ENCODE data around the gene CASS4. TPM values are rescaled to one million over a fixed set of nuclear protein-coding genes. Genes with fewer than 3 reads are reported as not detected.

Gene CASS4
- total RNA-seq, 1 donor from 2014 or later, result 0.74 TPM

GRCh38 chr20:56424931-56425330, 12.9 kb downstream of the CASS4 start:
- Histone ChIP-seq H3K9me3 (no peaks in the 10 kb centered on the region), H3K36me3 (no peaks in the 10 kb centered on the region), H3K4me1 (no peaks in the 10 kb centered on the region), H3K27ac (no peak overlapping the region), H3K27me3 (no peaks in the 10 kb centered on the region), H3K4me3 (no peak overlapping the region)
- TF ChIP-seq POLR2AphosphoS5 (IDR thresholded peaks at IDR 0.05; ENCODE audit: insufficient read depth in 1 of 2, low read depth in 1 of 2), result no peak
- no peak for TF ChIP-seq CTCF (IDR thresholded peaks at IDR 0.05)
- TF ChIP-seq POLR2A (IDR thresholded peaks at IDR 0.05), result no peak
- intact Hi-C loops (cut with DNase I), result no loop called here
- DNase-seq (ENCODE audit: extremely low spot score in 2 of 2), result peak in 1 of 2 donors; percentile 60

- TF ChIP-seq POLR2A (IDR thresholded peaks at IDR 0.05) (no peak), CTCF (IDR thresholded peaks at IDR 0.05) (no peak), POLR2AphosphoS5 (IDR thresholded peaks at IDR 0.05; ENCODE audit: insufficient read depth in 1 of 2, low read depth in 1 of 2) (no peak)
- Histone ChIP-seq H3K9me3 (no peaks in the 10 kb centered on the region), H3K36me3 (no peaks in the 10 kb centered on the region), H3K27me3 (no peaks in the 10 kb centered on the region), H3K27ac (no peak overlapping the region), H3K4me3 (no peak overlapping the region), H3K4me1 (no peaks in the 10 kb centered on the region)
- intact Hi-C loops (cut with DNase I), result no loop called here
- DNase-seq (ENCODE audit: extremely low spot score in 2 of 2), result peak in 1 of 2 donors; percentile 40
Observed at GRCh38 chr20:56426026-56426425, 14.0 kb downstream of the CASS4 start.

- intact Hi-C loops (cut with DNase I), result no loop called here
- DNase-seq (ENCODE audit: extremely low spot score in 2 of 2), result peak in 1 of 2 donors; percentile 5
- no peaks in the 10 kb centered on the region for H3K36me3 ChIP-seq
- TF ChIP-seq POLR2A (IDR thresholded peaks at IDR 0.05), result no peak
- no peak for TF ChIP-seq POLR2AphosphoS5 (IDR thresholded peaks at IDR 0.05; ENCODE audit: insufficient read depth in 1 of 2, low read depth in 1 of 2)
- no peak for TF ChIP-seq CTCF (IDR thresholded peaks at IDR 0.05)
- no peak overlapping the region for H3K4me3 ChIP-seq
- H3K4me1 ChIP-seq, result no peaks in the 10 kb centered on the region
- H3K27ac ChIP-seq, result no peak overlapping the region
- H3K9me3 ChIP-seq, result no peaks in the 10 kb centered on the region
- no peaks in the 10 kb centered on the region for H3K27me3 ChIP-seq
Observed at GRCh38 chr20:56426926-56427325, 14.9 kb downstream of the CASS4 start.

- Histone ChIP-seq H3K36me3 (no peaks in the 10 kb centered on the region), H3K27ac (no peak overlapping the region), H3K4me3 (no peak overlapping the region), H3K4me1 (no peaks in the 10 kb centered on the region), H3K9me3 (no peaks in the 10 kb centered on the region), H3K27me3 (no peaks in the 10 kb centered on the region)
- intact Hi-C loops (cut with DNase I), result no loop called here
- TF ChIP-seq CTCF (IDR thresholded peaks at IDR 0.05) (no peak), POLR2AphosphoS5 (IDR thresholded peaks at IDR 0.05; ENCODE audit: insufficient read depth in 1 of 2, low read depth in 1 of 2) (no peak), POLR2A (IDR thresholded peaks at IDR 0.05) (no peak)
- no peak for DNase-seq (ENCODE audit: extremely low spot score in 2 of 2)
Observed at GRCh38 chr20:56427797-56428196, 15.7 kb downstream of the CASS4 start.

- Histone ChIP-seq H3K4me1 (no peaks in the 10 kb centered on the region), H3K9me3 (no peaks in the 10 kb centered on the region), H3K36me3 (no peaks in the 10 kb centered on the region), H3K27me3 (no peaks in the 10 kb centered on the region), H3K27ac (no peak overlapping the region), H3K4me3 (no peak overlapping the region)
- TF ChIP-seq POLR2A (IDR thresholded peaks at IDR 0.05), result no peak
- TF ChIP-seq POLR2AphosphoS5 (IDR thresholded peaks at IDR 0.05; ENCODE audit: insufficient read depth in 1 of 2, low read depth in 1 of 2), result no peak
- no peak for TF ChIP-seq CTCF (IDR thresholded peaks at IDR 0.05)
- DNase-seq (ENCODE audit: extremely low spot score in 2 of 2), result no peak
- intact Hi-C loops (cut with DNase I), result no loop called here
Observed at GRCh38 chr20:56428410-56428809, 16.4 kb downstream of the CASS4 start.
